K562 (cell line): ENCODE measurements around the gene RARRES1. TPM values are rescaled to one million over a fixed set of nuclear protein-coding genes. Genes with fewer than 3 reads are reported as not detected.

Source experiments
- ATAC-seq: fragments of 200-7000 bp; cut with Tn5 transposase; 3 replicates; pipeline ENCODE4 v1.9.1; 2020; ENCODE audit warnings: moderate library complexity
- BruUV-seq: library from RNA; stranded (reverse); fragments of 400-500 nt; replicated peaks from 2 replicates; lab custom pipeline; 2021; lab: Mats Ljungman, UMichigan
- CTCF ChIA-PET: fragments of 300-600 bp; formaldehyde crosslinking; extraction: SDS; loops from one replicate; lab custom pipeline; 2021; ENCODE audit warnings: low intra/inter-chr PET ratio; lab: Yijun Ruan, JAX
- POLR2A ChIA-PET: fragments of 300-600, 350-650 bp; sonication (Branson Sonifier 250); formaldehyde crosslinking; extraction: SDS; loops from one replicate; lab custom pipeline; 2021; ENCODE audit warnings: antibody characterized with exemption, inconsistent platforms; lab: Yijun Ruan, JAX
- DNase-seq, 4 experiments: peaks; one replicate each; pipeline versions ENCODE4 v3.0.0 to v3.0.0-alpha.2; 2011 to 2018; ENCODE audit warnings: low spot score in 3 of 4, mixed read lengths in 3 of 4; ENCODE audit errors: extremely low read depth in 1 of 4
- FAIRE-seq: peaks from 2 replicates; lab custom pipeline; 2011; peaks lifted over from hg19 to GRCh38; lab: Jason Lieb, UNC
- H2AFZ ChIP-seq: 2 replicates; pipeline ENCODE4 v1.6.0; 2011; ENCODE audit warnings: low read depth, low read length, control low read depth, inconsistent platforms
- H3K27ac ChIP-seq: fragments of 200-600 bp; 3 replicates; pipeline ENCODE4 v1.8.0; 2011; ENCODE audit warnings: low read depth, mild to moderate bottlenecking, control low read depth, inconsistent platforms, low read length, moderate library complexity, mixed read lengths; ENCODE audit errors: extremely low read depth
- H3K27me3 ChIP-seq, 2 experiments: fragments of 300-600 bp in 1 of 2; 2 replicates in 1 of 2; 3 replicates in 1 of 2; pipeline versions ENCODE4 v1.6.0 to v1.8.0; 2011; ENCODE audit warnings: inconsistent platforms in 2 of 2, low read length in 2 of 2, mild to moderate bottlenecking in 1 of 2, mixed read lengths in 1 of 2, moderate library complexity in 1 of 2; ENCODE audit not compliant: control insufficient read depth in 2 of 2, insufficient read depth in 2 of 2
- H3K36me3 ChIP-seq: fragments of 300-600 bp; 3 replicates; pipeline ENCODE4 v1.8.0; 2011; ENCODE audit warnings: mild to moderate bottlenecking, low read length, inconsistent platforms; ENCODE audit not compliant: control insufficient read depth, insufficient read depth
- H3K4me1 ChIP-seq, 2 experiments: fragments of 200-600 bp in 1 of 2; replicated peaks in 1 of 2; 2 replicates in 1 of 2; 3 replicates in 1 of 2; pipeline versions ENCODE4 v1.5.1 to v1.8.0; 2011; ENCODE audit warnings: inconsistent platforms in 2 of 2, low read length in 2 of 2, mild to moderate bottlenecking in 1 of 2, mixed read lengths in 1 of 2, moderate library complexity in 1 of 2; ENCODE audit not compliant: control insufficient read depth in 2 of 2, insufficient read depth in 2 of 2
- H3K4me2 ChIP-seq: 2 replicates; pipeline ENCODE4 v1.6.1; 2011; ENCODE audit warnings: low read length, control low read depth, inconsistent platforms, mixed read lengths; ENCODE audit not compliant: insufficient read depth
- H3K4me3 ChIP-seq: fragments of 200-600 bp; sonication (generic), shearing (Covaris generic); 2 replicates; pipeline ENCODE4 v1.5.1; 2016; ENCODE audit warnings: control low read depth, inconsistent platforms
- H3K79me2 ChIP-seq: fragments of 200-600 bp; 3 replicates; pipeline ENCODE4 v1.8.0; 2011; ENCODE audit warnings: low read length, inconsistent platforms; ENCODE audit not compliant: control insufficient read depth, insufficient read depth
- H3K9ac ChIP-seq, 2 experiments: 2 replicates each; pipeline versions ENCODE4 v1.6.0 to v1.6.1; 2011; ENCODE audit warnings: low read depth in 2 of 2, low read length in 2 of 2, control low read depth in 1 of 2, inconsistent platforms in 1 of 2, mild to moderate bottlenecking in 1 of 2, mixed read lengths in 1 of 2; ENCODE audit not compliant: insufficient read depth in 1 of 2
- H3K9me1 ChIP-seq: one replicate; pipeline ENCODE4 v1.6.0; 2011; ENCODE audit warnings: inconsistent platforms, mild to moderate bottlenecking, low read length, moderate library complexity; ENCODE audit not compliant: control insufficient read depth, insufficient read depth
- H3K9me3 ChIP-seq: replicated peaks from 2 replicates; pipeline ENCODE4 v1.5.1; 2011; ENCODE audit warnings: low read depth, low read length, inconsistent platforms; ENCODE audit not compliant: control insufficient read depth, insufficient read depth
- H4K20me1 ChIP-seq: replicated peaks from 2 replicates; pipeline ENCODE4 v1.6.1; 2011; ENCODE audit warnings: low read length, inconsistent platforms, mixed read lengths; ENCODE audit not compliant: control insufficient read depth, insufficient read depth
- CAMTA2 ChIP-seq: fragments of 250-450 bp; sonication (Bioruptor Pico); conservative IDR thresholded peaks from 2 replicates; pipeline ENCODE4 v1.5.1; 2022
- CEBPG ChIP-seq, 3 experiments: fragments of 200-800 bp in 1 of 3; sonication (Bioruptor generic) in 1 of 3; sonication (generic) in 1 of 3; formaldehyde crosslinking in 1 of 3; IDR thresholded peaks in 2 of 3; conservative IDR thresholded peaks in 1 of 3; 2 replicates each; pipeline versions ENCODE4 v1.6.1 to v1.8.0; 2016 to 2022; ENCODE audit warnings: missing compliant biosample characterization in 2 of 3, missing genetic modification characterization in 2 of 3, mild to moderate bottlenecking in 1 of 3, missing genetic modification reagents in 1 of 3
- FOXA3 ChIP-seq, 2 experiments: fragments of 450-650 bp in 1 of 2; sonication (generic) in 1 of 2; formaldehyde crosslinking; IDR thresholded peaks in 1 of 2; conservative IDR thresholded peaks in 1 of 2; 2 replicates each; pipeline versions ENCODE4 v1.4.0 to v1.8.0; 2020 to 2022; ENCODE audit warnings: mild to moderate bottlenecking in 2 of 2, missing genetic modification reagents in 1 of 2
- KDM1A ChIP-seq, 2 experiments: fragments of 450-650 bp; IDR thresholded peaks; 2 replicates each; pipeline ENCODE4 v1.6.1; 2016; ENCODE audit warnings: mild to moderate bottlenecking in 2 of 2
- KDM5B ChIP-seq: fragments of 200-600 bp; sonication (generic); IDR thresholded peaks from 2 replicates; pipeline ENCODE4 v1.6.1; 2012; ENCODE audit warnings: low read depth, mild to moderate bottlenecking, moderate library complexity, low read length, control low read depth, inconsistent platforms; ENCODE audit not compliant: insufficient replicate concordance
- MAFF ChIP-seq: IDR thresholded peaks from 2 replicates; pipeline ENCODE4 v1.6.1; 2012; ENCODE audit warnings: low read length, improper control_type of control experiment
- PRMT5 ChIP-seq: sonication (generic); formaldehyde crosslinking; IDR thresholded peaks from 2 replicates; pipeline ENCODE4 v1.5.0; 2020; ENCODE audit warnings: missing genetic modification reagents
- THRAP3 ChIP-seq: fragments of 450-650 bp; IDR thresholded peaks from 2 replicates; pipeline ENCODE4 v1.6.1; 2016; ENCODE audit warnings: mild to moderate bottlenecking, inconsistent platforms, borderline replicate concordance
- ZNF133 ChIP-seq: fragments of 250-450 bp; sonication (Bioruptor Pico); IDR thresholded peaks from 2 replicates; pipeline ENCODE4 v1.4.0; 2020; ENCODE audit warnings: mild to moderate bottlenecking
- WGBS: fragments of 100-300 bp; shearing (Covaris generic); methylation state at CpG from one replicate; pipeline ENCODE4 v1.1.6; 2016; ENCODE audit warnings: low coverage, mixed read lengths; ENCODE audit not compliant: insufficient coverage; ENCODE audit errors: missing lambda C conversion rate; 5-methylcytosine and 5-hydroxymethylcytosine counted together
- in situ Hi-C: fragments of 300-500 bp; cut with MboI; formaldehyde crosslinking; loops from 4 replicates; pipeline ENCODE4 v1.15.0; 2018; ENCODE audit warnings: inconsistent platforms, mixed read lengths
- intact Hi-C: fragments of 100-400 bp; cut with micrococcal nuclease; formaldehyde crosslinking; loops from 2 replicates; pipeline ENCODE4 v1.14.2; 2022
- polyA plus RNA-seq, 8 experiments: library from polyadenylated mRNA; depleted of rRNA in 4 of 8; stranded (reverse) in 5 of 8; unstranded in 3 of 8; fragments of >200 nt; fragmentation: Nextera tagmentation in 2 of 8; fragmentation: Illumina TruSeq in 1 of 8; extraction: Ambion mirVana in 2 of 8; extraction: Trizol in 1 of 8; gene quantifications; 2 replicates each; pipeline versions ENCODE4 v1.2.1 to v1.2.3, GENCODE V29; 2011 to 2014; ENCODE audit warnings: inconsistent platforms in 1 of 8, missing spikeins in 1 of 8
- total RNA-seq, 7 experiments: library from RNA; depleted of rRNA in 6 of 7; stranded (reverse); fragments of >200 nt in 6 of 7; fragmentation: Illumina TruSeq in 2 of 7; extraction: Trizol in 2 of 7; gene quantifications; 2 replicates each; pipeline versions ENCODE4 v1.2.1 to v1.2.3, GENCODE V29; 2011 to 2021; ENCODE audit warnings: low replicate concordance in 1 of 7
- TF ChIP-seq, protein P1 (sequence below), 3 experiments: fragments of 200-800 bp in 1 of 3; sonication (Bioruptor generic) in 1 of 3; sonication (generic) in 1 of 3; formaldehyde crosslinking in 1 of 3; IDR thresholded peaks; 2 replicates each; pipeline versions ENCODE4 v1.6.1 to v1.8.0; 2016 to 2022; ENCODE audit warnings: mild to moderate bottlenecking in 2 of 3, missing compliant biosample characterization in 2 of 3, missing genetic modification characterization in 2 of 3, missing genetic modification reagents in 1 of 3
- TF ChIP-seq, protein P2 (sequence below): fragments of 250-450 bp; sonication (Bioruptor Pico); IDR thresholded peaks from 2 replicates; pipeline ENCODE4 v1.4.0; 2020; ENCODE audit warnings: borderline replicate concordance
- TF ChIP-seq, protein P3 (sequence below): fragments of 450-650 bp; IDR thresholded peaks from 2 replicates; pipeline ENCODE4 v1.6.1; 2017; ENCODE audit warnings: antibody characterized with exemption, mild to moderate bottlenecking

RARRES1 gene
- total and polyA plus RNA-seq, 9 of the 15 experiments (the other 6 are each of a cell fraction or from before 2014, with no cell fraction given): not detected

DNA sequence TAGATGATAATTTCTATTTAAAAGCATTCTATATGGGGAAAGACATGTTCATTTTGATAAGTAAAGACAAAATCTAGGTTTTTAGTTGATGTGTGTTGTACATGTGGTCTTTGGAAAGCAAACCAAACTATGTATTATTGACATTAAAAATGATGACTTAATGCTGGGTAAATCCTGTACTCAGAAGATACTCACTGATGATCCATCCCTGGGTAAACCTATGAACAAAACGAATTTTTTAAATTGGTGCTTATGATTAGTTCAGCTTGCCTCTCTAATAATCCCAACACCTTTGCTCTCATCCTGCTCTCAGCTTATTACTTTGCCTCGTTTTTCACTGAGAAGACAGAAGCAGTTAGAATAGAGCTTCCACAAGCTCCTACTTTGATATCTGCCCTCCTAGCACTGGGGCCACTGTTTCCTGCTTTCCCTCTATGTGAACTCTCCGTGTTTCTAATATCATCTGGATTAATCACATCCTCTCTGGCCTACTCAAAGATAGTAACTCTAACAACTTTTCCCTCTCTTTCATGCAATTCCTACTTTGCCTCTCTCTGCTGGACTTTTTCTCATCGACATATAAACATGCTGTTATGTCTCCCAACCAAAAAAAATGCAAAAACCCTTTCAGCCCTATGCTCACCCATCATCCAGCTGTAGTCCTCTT is 29.3 kb downstream of the RARRES1 start:
- FAIRE-seq: no peak
- no peaks in the 10 kb centered on the region for H3K27me3 ChIP-seq
- no peak for DNase-seq
- intact Hi-C loops (no loop called here), in situ Hi-C loops (no loop called here)
- POLR2A ChIA-PET: interaction anchor here (0.6 to 1.4 kb wide), 3 partner anchors 8 to 67 kb away, joined by 3 to 4 read pairs (median 3); no protein-coding TSS in a partner anchor
- H3K79me2 ChIP-seq: peaks cover 8% of the 10 kb centered on the region; the same call in 1 of the 3 replicates
- BruUV-seq: no TSS peak
- ATAC-seq: no peak
- CTCF ChIA-PET: interaction anchor here (1.2 kb wide), 1 partner anchor 88 kb away, joined by 3 read pairs; no protein-coding TSS in a partner anchor
- H3K4me3 ChIP-seq: no peak overlapping the region
- no peak overlapping the region for H3K9ac ChIP-seq
- H3K4me1 ChIP-seq: peaks cover 0 to 8% of the 10 kb centered on the region in 2 experiments; a peak in 3 of 5 replicates
- H2AFZ ChIP-seq: no peak overlapping the region
- peaks cover 47% of the 10 kb centered on the region for H3K36me3 ChIP-seq
- no peak overlapping the region for H3K4me2 ChIP-seq
- no peaks in the 10 kb centered on the region for H4K20me1 ChIP-seq
- H3K9me1 ChIP-seq: no peaks in the 10 kb centered on the region
- 58% methylated on average over 4 of the region's 4 CpGs for WGBS
- no peak overlapping the region for H3K27ac ChIP-seq
- H3K9me3 ChIP-seq: no peaks in the 10 kb centered on the region
- TF ChIP-seq KDM5B (no peak), CAMTA2 (CRISPR knock-in tag) (no peak), CEBPG (CRISPR knock-in tag; IDR thresholded peaks at IDR 0.05) (no peak), CEBPG (tag; conservative IDR thresholded peaks at IDR 0.05 in 1 of 2, IDR thresholded peaks at IDR 0.05 in 1 of 2) (no peak), THRAP3 (no peak), PRMT5 (CRISPR knock-in tag) (no peak), KDM1A (IDR thresholded peaks at IDR 0.05) (no peak), MAFF (no peak), ZNF133 (CRISPR knock-in tag) (no peak), FOXA3 (CRISPR knock-in tag; conservative IDR thresholded peaks at IDR 0.05 in 1 of 2, IDR thresholded peaks at IDR 0.05 in 1 of 2) (no peak)
- TF ChIP-seq, protein P1, sequence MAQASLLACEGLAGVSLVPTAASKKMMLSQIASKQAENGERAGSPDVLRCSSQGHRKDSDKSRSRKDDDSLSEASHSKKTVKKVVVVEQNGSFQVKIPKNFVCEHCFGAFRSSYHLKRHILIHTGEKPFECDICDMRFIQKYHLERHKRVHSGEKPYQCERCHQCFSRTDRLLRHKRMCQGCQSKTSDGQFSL (CRISPR knock-in tag; IDR thresholded peaks at IDR 0.05): no peak
- TF ChIP-seq, protein P1 (tag; IDR thresholded peaks at IDR 0.05): no peak
- TF ChIP-seq, protein P2, sequence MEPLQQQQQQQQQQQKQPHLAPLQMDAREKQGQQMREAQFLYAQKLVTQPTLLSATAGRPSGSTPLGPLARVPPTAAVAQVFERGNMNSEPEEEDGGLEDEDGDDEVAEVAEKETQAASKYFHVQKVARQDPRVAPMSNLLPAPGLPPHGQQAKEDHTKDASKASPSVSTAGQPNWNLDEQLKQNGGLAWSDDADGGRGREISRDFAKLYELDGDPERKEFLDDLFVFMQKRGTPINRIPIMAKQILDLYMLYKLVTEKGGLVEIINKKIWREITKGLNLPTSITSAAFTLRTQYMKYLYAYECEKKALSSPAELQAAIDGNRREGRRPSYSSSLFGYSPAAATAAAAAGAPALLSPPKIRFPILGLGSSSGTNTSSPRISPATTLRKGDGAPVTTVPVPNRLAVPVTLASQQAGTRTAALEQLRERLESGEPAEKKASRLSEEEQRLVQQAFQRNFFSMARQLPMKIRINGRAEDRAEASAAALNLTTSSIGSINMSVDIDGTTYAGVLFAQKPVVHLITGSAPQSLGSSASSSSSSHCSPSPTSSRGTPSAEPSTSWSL (CRISPR knock-in tag): no peak
- TF ChIP-seq, protein P3, sequence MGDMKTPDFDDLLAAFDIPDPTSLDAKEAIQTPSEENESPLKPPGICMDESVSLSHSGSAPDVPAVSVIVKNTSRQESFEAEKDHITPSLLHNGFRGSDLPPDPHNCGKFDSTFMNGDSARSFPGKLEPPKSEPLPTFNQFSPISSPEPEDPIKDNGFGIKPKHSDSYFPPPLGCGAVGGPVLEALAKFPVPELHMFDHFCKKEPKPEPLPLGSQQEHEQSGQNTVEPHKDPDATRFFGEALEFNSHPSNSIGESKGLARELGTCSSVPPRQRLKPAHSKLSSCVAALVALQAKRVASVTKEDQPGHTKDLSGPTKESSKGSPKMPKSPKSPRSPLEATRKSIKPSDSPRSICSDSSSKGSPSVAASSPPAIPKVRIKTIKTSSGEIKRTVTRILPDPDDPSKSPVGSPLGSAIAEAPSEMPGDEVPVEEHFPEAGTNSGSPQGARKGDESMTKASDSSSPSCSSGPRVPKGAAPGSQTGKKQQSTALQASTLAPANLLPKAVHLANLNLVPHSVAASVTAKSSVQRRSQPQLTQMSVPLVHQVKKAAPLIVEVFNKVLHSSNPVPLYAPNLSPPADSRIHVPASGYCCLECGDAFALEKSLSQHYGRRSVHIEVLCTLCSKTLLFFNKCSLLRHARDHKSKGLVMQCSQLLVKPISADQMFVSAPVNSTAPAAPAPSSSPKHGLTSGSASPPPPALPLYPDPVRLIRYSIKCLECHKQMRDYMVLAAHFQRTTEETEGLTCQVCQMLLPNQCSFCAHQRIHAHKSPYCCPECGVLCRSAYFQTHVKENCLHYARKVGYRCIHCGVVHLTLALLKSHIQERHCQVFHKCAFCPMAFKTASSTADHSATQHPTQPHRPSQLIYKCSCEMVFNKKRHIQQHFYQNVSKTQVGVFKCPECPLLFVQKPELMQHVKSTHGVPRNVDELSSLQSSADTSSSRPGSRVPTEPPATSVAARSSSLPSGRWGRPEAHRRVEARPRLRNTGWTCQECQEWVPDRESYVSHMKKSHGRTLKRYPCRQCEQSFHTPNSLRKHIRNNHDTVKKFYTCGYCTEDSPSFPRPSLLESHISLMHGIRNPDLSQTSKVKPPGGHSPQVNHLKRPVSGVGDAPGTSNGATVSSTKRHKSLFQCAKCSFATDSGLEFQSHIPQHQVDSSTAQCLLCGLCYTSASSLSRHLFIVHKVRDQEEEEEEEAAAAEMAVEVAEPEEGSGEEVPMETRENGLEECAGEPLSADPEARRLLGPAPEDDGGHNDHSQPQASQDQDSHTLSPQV: no peak
